Measurements from ENCODE around the gene QPRT. TPM values are rescaled to one million over a fixed set of nuclear protein-coding genes. Genes with fewer than 3 reads are reported as not detected.

QPRT gene
- total RNA-seq, 1 experiment from 2014 or later: 0.52 TPM

DNA sequence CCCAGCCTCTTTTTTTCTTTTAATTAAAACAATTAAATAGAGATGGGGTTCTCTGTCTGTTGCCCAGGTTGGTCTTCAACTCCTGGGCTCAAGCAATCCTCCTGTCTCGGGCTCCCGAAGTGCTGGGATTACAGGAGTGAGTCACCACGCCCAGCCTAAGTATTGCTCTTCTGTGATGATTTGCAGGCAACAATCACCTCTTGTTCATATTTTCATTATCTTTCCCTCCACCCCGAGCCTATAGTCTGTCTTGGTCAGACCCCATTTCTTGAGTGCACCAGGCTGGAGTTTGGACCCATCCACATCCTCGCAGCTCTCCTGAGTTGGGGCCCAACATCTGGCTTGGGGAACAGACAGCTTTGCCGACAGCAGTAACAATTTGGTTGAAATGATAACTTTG, 20.3 kb upstream of the QPRT start:
- no peak for TF ChIP-seq YY1 (IDR thresholded peaks at IDR 0.05; ENCODE audit: extremely low read depth, insufficient replicate concordance, low read depth, low read length)
- no peak for TF ChIP-seq TCF7L2 (IDR thresholded peaks at IDR 0.05; ENCODE audit: borderline replicate concordance, extremely low read depth, insufficient read depth, insufficient read length)
- TF ChIP-seq, protein P1, sequence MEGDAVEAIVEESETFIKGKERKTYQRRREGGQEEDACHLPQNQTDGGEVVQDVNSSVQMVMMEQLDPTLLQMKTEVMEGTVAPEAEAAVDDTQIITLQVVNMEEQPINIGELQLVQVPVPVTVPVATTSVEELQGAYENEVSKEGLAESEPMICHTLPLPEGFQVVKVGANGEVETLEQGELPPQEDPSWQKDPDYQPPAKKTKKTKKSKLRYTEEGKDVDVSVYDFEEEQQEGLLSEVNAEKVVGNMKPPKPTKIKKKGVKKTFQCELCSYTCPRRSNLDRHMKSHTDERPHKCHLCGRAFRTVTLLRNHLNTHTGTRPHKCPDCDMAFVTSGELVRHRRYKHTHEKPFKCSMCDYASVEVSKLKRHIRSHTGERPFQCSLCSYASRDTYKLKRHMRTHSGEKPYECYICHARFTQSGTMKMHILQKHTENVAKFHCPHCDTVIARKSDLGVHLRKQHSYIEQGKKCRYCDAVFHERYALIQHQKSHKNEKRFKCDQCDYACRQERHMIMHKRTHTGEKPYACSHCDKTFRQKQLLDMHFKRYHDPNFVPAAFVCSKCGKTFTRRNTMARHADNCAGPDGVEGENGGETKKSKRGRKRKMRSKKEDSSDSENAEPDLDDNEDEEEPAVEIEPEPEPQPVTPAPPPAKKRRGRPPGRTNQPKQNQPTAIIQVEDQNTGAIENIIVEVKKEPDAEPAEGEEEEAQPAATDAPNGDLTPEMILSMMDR (IDR thresholded peaks at IDR 0.05 in 2 of 3, conservative IDR thresholded peaks at IDR 0.05 in 1 of 3; ENCODE audit: borderline replicate concordance in 1 of 3, insufficient read depth in 1 of 3, low read depth in 2 of 3, low read length in 2 of 3): no peak
- no peak for TF ChIP-seq SIN3A (IDR thresholded peaks at IDR 0.05; ENCODE audit: low read depth)
- TF ChIP-seq SP1 (IDR thresholded peaks at IDR 0.05; ENCODE audit: low read depth): no peak
- TF ChIP-seq EZH2 (IDR thresholded peaks at IDR 0.05): no peak
- no peak for TF ChIP-seq CBX3 (IDR thresholded peaks at IDR 0.05; ENCODE audit: low read depth)
- TF ChIP-seq, protein P2, sequence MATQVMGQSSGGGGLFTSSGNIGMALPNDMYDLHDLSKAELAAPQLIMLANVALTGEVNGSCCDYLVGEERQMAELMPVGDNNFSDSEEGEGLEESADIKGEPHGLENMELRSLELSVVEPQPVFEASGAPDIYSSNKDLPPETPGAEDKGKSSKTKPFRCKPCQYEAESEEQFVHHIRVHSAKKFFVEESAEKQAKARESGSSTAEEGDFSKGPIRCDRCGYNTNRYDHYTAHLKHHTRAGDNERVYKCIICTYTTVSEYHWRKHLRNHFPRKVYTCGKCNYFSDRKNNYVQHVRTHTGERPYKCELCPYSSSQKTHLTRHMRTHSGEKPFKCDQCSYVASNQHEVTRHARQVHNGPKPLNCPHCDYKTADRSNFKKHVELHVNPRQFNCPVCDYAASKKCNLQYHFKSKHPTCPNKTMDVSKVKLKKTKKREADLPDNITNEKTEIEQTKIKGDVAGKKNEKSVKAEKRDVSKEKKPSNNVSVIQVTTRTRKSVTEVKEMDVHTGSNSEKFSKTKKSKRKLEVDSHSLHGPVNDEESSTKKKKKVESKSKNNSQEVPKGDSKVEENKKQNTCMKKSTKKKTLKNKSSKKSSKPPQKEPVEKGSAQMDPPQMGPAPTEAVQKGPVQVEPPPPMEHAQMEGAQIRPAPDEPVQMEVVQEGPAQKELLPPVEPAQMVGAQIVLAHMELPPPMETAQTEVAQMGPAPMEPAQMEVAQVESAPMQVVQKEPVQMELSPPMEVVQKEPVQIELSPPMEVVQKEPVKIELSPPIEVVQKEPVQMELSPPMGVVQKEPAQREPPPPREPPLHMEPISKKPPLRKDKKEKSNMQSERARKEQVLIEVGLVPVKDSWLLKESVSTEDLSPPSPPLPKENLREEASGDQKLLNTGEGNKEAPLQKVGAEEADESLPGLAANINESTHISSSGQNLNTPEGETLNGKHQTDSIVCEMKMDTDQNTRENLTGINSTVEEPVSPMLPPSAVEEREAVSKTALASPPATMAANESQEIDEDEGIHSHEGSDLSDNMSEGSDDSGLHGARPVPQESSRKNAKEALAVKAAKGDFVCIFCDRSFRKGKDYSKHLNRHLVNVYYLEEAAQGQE (IDR thresholded peaks at IDR 0.05; ENCODE audit: low read depth): no peak
- TF ChIP-seq SRF (IDR thresholded peaks at IDR 0.05; ENCODE audit: low read depth): no peak
- TF ChIP-seq, protein P3, sequence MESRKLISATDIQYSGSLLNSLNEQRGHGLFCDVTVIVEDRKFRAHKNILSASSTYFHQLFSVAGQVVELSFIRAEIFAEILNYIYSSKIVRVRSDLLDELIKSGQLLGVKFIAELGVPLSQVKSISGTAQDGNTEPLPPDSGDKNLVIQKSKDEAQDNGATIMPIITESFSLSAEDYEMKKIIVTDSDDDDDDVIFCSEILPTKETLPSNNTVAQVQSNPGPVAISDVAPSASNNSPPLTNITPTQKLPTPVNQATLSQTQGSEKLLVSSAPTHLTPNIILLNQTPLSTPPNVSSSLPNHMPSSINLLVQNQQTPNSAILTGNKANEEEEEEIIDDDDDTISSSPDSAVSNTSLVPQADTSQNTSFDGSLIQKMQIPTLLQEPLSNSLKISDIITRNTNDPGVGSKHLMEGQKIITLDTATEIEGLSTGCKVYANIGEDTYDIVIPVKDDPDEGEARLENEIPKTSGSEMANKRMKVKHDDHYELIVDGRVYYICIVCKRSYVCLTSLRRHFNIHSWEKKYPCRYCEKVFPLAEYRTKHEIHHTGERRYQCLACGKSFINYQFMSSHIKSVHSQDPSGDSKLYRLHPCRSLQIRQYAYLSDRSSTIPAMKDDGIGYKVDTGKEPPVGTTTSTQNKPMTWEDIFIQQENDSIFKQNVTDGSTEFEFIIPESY (IDR thresholded peaks at IDR 0.05; ENCODE audit: extremely low read depth, insufficient replicate concordance, low read length): no peak
- intact Hi-C loops (cut with micrococcal nuclease): no loop called here
- no peak for DNase-seq (ENCODE audit: low read depth, low spot score)

More for the DNA sequence above, 20.3 kb upstream of the QPRT start:
- RAD21 ChIA-PET (ENCODE audit: low non-redundant PET in 1 of 2, low total read pairs in 2 of 2, uncharacterized antibody in 2 of 2, unreplicated experiment in 2 of 2): no interaction called here
- H3K27ac ChIP-seq (ENCODE audit: low read depth, low read length): no peak overlapping the region
- H3K36me3 ChIP-seq (ENCODE audit: control insufficient read depth in 1 of 2, insufficient read depth in 2 of 2, low read length in 2 of 2): no peaks in the 10 kb centered on the region
- CTCF ChIA-PET: interaction anchor here (0.6 kb wide), 1 partner anchor 268 kb away, joined by 3 read pairs; no protein-coding TSS in a partner anchor
- H3K4me1 ChIP-seq (ENCODE audit: control insufficient read depth in 1 of 2, insufficient read depth in 2 of 2, low read length in 2 of 2): no peaks in the 10 kb centered on the region
- H2AFZ ChIP-seq (ENCODE audit: low read depth, low read length, poor library complexity, severe bottlenecking): no peak overlapping the region
- ATAC-seq: no peak
- no peaks in the 10 kb centered on the region for H3K9me2 ChIP-seq (ENCODE audit: insufficient read depth)
- POLR2A ChIA-PET: no interaction called here
- H3K9me3 ChIP-seq (ENCODE audit: control insufficient read depth in 1 of 2, insufficient read depth in 1 of 2, low read depth in 1 of 2, low read length in 2 of 2): no peaks in the 10 kb centered on the region
- H3K79me2 ChIP-seq (ENCODE audit: insufficient read depth, low read length): no peaks in the 10 kb centered on the region
- H3K27me3 ChIP-seq (ENCODE audit: insufficient read depth, low read length): no peaks in the 10 kb centered on the region
- BruUV-seq (replicated peaks): no TSS peak
- no peak overlapping the region for H3K4me2 ChIP-seq (ENCODE audit: low read length)
- no peaks in the 10 kb centered on the region for H4K20me1 ChIP-seq (ENCODE audit: insufficient read depth)
- H3K9ac ChIP-seq (ENCODE audit: low read length): no peak overlapping the region
- H3K4me3 ChIP-seq (replicated peaks in 1 of 2; ENCODE audit: low read depth in 1 of 2, low read length in 2 of 2): no peak overlapping the region

Measured in HCT116 (cell line).